Measurements from ENCODE around the gene ARHGAP40.

The ARHGAP40 gene

GRCh38 chr20:38674765-38675133 lies 73.1 kb downstream of the ARHGAP40 start:
- DNase-seq (ENCODE audit: low read depth in 2 of 2) = no peak

- DNase-seq (ENCODE audit: low read depth in 2 of 2) = no peak
These were observed 75.0 kb downstream of the ARHGAP40 start for GRCh38 chr20:38676576-38676975.

GRCh38 chr20:38680500-38681306 lies 79.1 kb downstream of the ARHGAP40 start:
- no peak for DNase-seq (ENCODE audit: low read depth in 2 of 2)

GRCh38 chr20:38685271-38685670 lies 83.7 kb downstream of the ARHGAP40 start:
- DNase-seq (ENCODE audit: low read depth in 2 of 2) = no peak

- DNase-seq (ENCODE audit: low read depth in 2 of 2) = no peak
These were observed 84.4 kb downstream of the ARHGAP40 start for GRCh38 chr20:38685853-38686473.

- DNase-seq (ENCODE audit: low read depth in 2 of 2) = no peak
These were observed 91.1 kb downstream of the ARHGAP40 start for GRCh38 chr20:38692436-38693411.

- no peak for DNase-seq (ENCODE audit: low read depth in 2 of 2)
These were observed 95.7 kb downstream of the ARHGAP40 start for GRCh38 chr20:38697306-38697705.

- no peak for DNase-seq (ENCODE audit: low read depth in 2 of 2)
These were observed 96.9 kb downstream of the ARHGAP40 start for GRCh38 chr20:38698541-38698940.

GRCh38 chr20:38700141-38700540 lies 98.5 kb downstream of the ARHGAP40 start:
- DNase-seq (ENCODE audit: low read depth in 2 of 2) = no peak
